ENCODE data around the gene ARHGEF39. TPM values are rescaled to one million over a fixed set of nuclear protein-coding genes. Genes with fewer than 3 reads are reported as not detected.

The ARHGEF39 gene
- total RNA-seq, 1 donor from 2014 or later = 1.2 TPM

- H3K4me1 ChIP-seq = peaks cover 35% of the 10 kb centered on the region
- peak within 1 kb of the TSS; percentile 97 for H3K27ac ChIP-seq
- DNase-seq (peak; percentile 88), ATAC-seq (peak; percentile 91 to 95)
- peak; percentile 73 for TF ChIP-seq CTCF (IDR thresholded peaks at IDR 0.05)
- H3K36me3 ChIP-seq = peaks cover 21% of the 10 kb centered on the region
- peak within 1 kb of the TSS; percentile 85 for H3K4me3 ChIP-seq
- intact Hi-C loops (cut with DNase I) = no loop called here
- no peaks in the 10 kb centered on the region for H3K27me3 ChIP-seq (ENCODE audit: low read depth)
- H3K9me3 ChIP-seq = no peaks in the 10 kb centered on the region
Observed at GRCh38 chr9:35658137-35658967, 6.6 kb downstream of the ARHGEF39 start, which contains the start of gene CCDC107. CCDC107 (plus strand) TSS chr9:35658292; CDS start chr9:35658380, 88 bp downstream.

- Histone ChIP-seq H3K4me1 (peaks cover 41% of the 10 kb centered on the region), H3K27ac (peak within 1 kb of the TSS; percentile 97), H3K36me3 (peaks cover 21% of the 10 kb centered on the region), H3K27me3 (ENCODE audit: low read depth) (no peaks in the 10 kb centered on the region), H3K4me3 (peak within 1 kb of the TSS; percentile 85), H3K9me3 (no peaks in the 10 kb centered on the region)
- peak; percentile 97 for ATAC-seq
- peak; percentile 98 for DNase-seq
- peak; percentile 53 for TF ChIP-seq CTCF (IDR thresholded peaks at IDR 0.05)
- intact Hi-C loops (cut with DNase I) = no loop called here
Observed at GRCh38 chr9:35657546-35658136, 7.4 kb downstream of the ARHGEF39 start, which contains the start of gene RMRP. RMRP (minus strand) TSS chr9:35658019.

GRCh38 chr9:35656831-35657545 lies 8.0 kb downstream of the ARHGEF39 start:
- DNase-seq (no peak), ATAC-seq (peak; percentile 24 to 38)
- H3K27me3 ChIP-seq (ENCODE audit: low read depth) = no peaks in the 10 kb centered on the region
- H3K36me3 ChIP-seq = peaks cover 21% of the 10 kb centered on the region
- H3K27ac ChIP-seq = peak overlapping the region; percentile 97
- peaks cover 47% of the 10 kb centered on the region for H3K4me1 ChIP-seq
- no peak for TF ChIP-seq CTCF (IDR thresholded peaks at IDR 0.05)
- H3K4me3 ChIP-seq = peak overlapping the region; percentile 85
- no peaks in the 10 kb centered on the region for H3K9me3 ChIP-seq
- intact Hi-C loops (cut with DNase I) = no loop called here

- ATAC-seq (no peak), DNase-seq (no peak)
- intact Hi-C loops (cut with DNase I) = no loop called here
- no peak for TF ChIP-seq CTCF (IDR thresholded peaks at IDR 0.05)
- H3K4me1 ChIP-seq = peaks cover 49% of the 10 kb centered on the region
- H3K4me3 ChIP-seq = no peak overlapping the region
- H3K36me3 ChIP-seq = peaks cover 16% of the 10 kb centered on the region
- H3K9me3 ChIP-seq = no peaks in the 10 kb centered on the region
- H3K27me3 ChIP-seq (ENCODE audit: low read depth) = no peaks in the 10 kb centered on the region
- peak overlapping the region; percentile 97 for H3K27ac ChIP-seq
Observed at GRCh38 chr9:35656348-35656747, 8.6 kb downstream of the ARHGEF39 start.

- Histone ChIP-seq H3K4me1 (peaks cover 39% of the 10 kb centered on the region), H3K27me3 (ENCODE audit: low read depth) (no peaks in the 10 kb centered on the region), H3K27ac (peak overlapping the region; percentile 77), H3K4me3 (no peak overlapping the region), H3K9me3 (no peaks in the 10 kb centered on the region), H3K36me3 (no peaks in the 10 kb centered on the region)
- intact Hi-C loops (cut with DNase I) = no loop called here
- ATAC-seq = no peak
- no peak for DNase-seq
- no peak for TF ChIP-seq CTCF (IDR thresholded peaks at IDR 0.05)
Observed at GRCh38 chr9:35653611-35654010, 11.4 kb downstream of the ARHGEF39 start.

Measured in lower lobe of right lung (tissue), 2 donors.